Smooth muscle cell (in vitro differentiated cells): ENCODE results near the gene GET4. TPM values are rescaled to one million over a fixed set of nuclear protein-coding genes. Genes with fewer than 3 reads are reported as not detected.

Experiments used
- DNase-seq: peaks from one replicate; lab custom pipeline; 2025; ENCODE audit not compliant: unreplicated experiment; lab: John Stamatoyannopoulos, UW
- H2AFZ ChIP-seq: fragments of 200-600 bp; sonication (generic); 2 replicates; pipeline ENCODE4 v1.6.0; 2016; ENCODE audit warnings: antibody characterized with exemption, low read depth, mild to moderate bottlenecking
- H3F3A ChIP-seq: fragments of 200-600 bp; sonication (generic); 2 replicates; pipeline ENCODE4 v1.6.0; 2017; ENCODE audit warnings: antibody characterized with exemption, low read depth
- H3K27ac ChIP-seq: fragments of 200-600 bp; sonication (generic); 2 replicates; pipeline ENCODE4 v1.5.1; 2016; ENCODE audit warnings: low read depth, mild to moderate bottlenecking
- H3K27me3 ChIP-seq: fragments of 200-600 bp; sonication (generic); 2 replicates; pipeline ENCODE4 v1.6.1; 2016; ENCODE audit warnings: low read depth, mild to moderate bottlenecking
- H3K36me3 ChIP-seq: fragments of 200-600 bp; sonication (generic); 2 replicates; pipeline ENCODE4 v1.5.1; 2016; ENCODE audit warnings: low read depth
- H3K4me1 ChIP-seq: fragments of 200-600 bp; sonication (generic); 2 replicates; pipeline ENCODE4 v1.5.1; 2016; ENCODE audit warnings: low read depth
- H3K4me2 ChIP-seq: fragments of 200-600 bp; sonication (generic); 2 replicates; pipeline ENCODE4 v1.6.0; 2016; ENCODE audit warnings: mild to moderate bottlenecking
- H3K4me3 ChIP-seq: fragments of 200-600 bp; sonication (generic); 2 replicates; pipeline ENCODE4 v1.5.1; 2016; ENCODE audit warnings: mild to moderate bottlenecking
- H3K79me2 ChIP-seq: fragments of 200-600 bp; sonication (generic); 2 replicates; pipeline ENCODE4 v1.6.0; 2016; ENCODE audit warnings: low read depth, mild to moderate bottlenecking
- H3K9ac ChIP-seq: fragments of 200-600 bp; sonication (generic); 2 replicates; pipeline ENCODE4 v1.6.0; 2016; ENCODE audit warnings: low read depth
- H3K9me3 ChIP-seq: fragments of 200-600 bp; sonication (generic); replicated peaks from 2 replicates; pipeline ENCODE4 v1.5.1; 2016; ENCODE audit warnings: low read depth
- H4K20me1 ChIP-seq: fragments of 200-600 bp; sonication (generic); 2 replicates; pipeline ENCODE4 v1.6.0; 2016; ENCODE audit warnings: low read depth
- CTCF ChIP-seq: fragments of 200-600 bp; sonication (generic); IDR thresholded peaks from 2 replicates; pipeline ENCODE4 v1.5.1; 2017; ENCODE audit warnings: borderline replicate concordance, mild to moderate bottlenecking, antibody characterized with exemption; ENCODE audit not compliant: insufficient read depth, poor library complexity, severe bottlenecking
- WGBS: methylation state at CpG from one replicate; pipeline ENCODE4 v1.1.7; 2016; ENCODE audit warnings: low lambda C conversion rate; 5-methylcytosine and 5-hydroxymethylcytosine counted together
- polyA plus RNA-seq: library from polyadenylated mRNA; unstranded; fragments of >200 nt; fragmentation: Nextera tagmentation; extraction: Ambion mirVana; gene quantifications from 2 replicates; pipeline ENCODE4 v1.2.1, GENCODE V29; 2016
- total RNA-seq: library from RNA; depleted of rRNA; stranded (reverse); fragments of >200 nt; gene quantifications from 2 replicates; pipeline ENCODE4 v1.2.3, GENCODE V29; 2014

The GET4 gene
- total and polyA plus RNA-seq, 2 experiments from 2014 or later = 26.3 to 39.9 TPM

- WGBS = 96% methylated on average over 50 of the region's 50 CpGs
- no peak for DNase-seq
- peaks cover 99% of the 10 kb centered on the region for H4K20me1 ChIP-seq
These were observed 7.0 kb downstream of the GET4 start for GRCh38 chr7:883055-884021.

DNA sequence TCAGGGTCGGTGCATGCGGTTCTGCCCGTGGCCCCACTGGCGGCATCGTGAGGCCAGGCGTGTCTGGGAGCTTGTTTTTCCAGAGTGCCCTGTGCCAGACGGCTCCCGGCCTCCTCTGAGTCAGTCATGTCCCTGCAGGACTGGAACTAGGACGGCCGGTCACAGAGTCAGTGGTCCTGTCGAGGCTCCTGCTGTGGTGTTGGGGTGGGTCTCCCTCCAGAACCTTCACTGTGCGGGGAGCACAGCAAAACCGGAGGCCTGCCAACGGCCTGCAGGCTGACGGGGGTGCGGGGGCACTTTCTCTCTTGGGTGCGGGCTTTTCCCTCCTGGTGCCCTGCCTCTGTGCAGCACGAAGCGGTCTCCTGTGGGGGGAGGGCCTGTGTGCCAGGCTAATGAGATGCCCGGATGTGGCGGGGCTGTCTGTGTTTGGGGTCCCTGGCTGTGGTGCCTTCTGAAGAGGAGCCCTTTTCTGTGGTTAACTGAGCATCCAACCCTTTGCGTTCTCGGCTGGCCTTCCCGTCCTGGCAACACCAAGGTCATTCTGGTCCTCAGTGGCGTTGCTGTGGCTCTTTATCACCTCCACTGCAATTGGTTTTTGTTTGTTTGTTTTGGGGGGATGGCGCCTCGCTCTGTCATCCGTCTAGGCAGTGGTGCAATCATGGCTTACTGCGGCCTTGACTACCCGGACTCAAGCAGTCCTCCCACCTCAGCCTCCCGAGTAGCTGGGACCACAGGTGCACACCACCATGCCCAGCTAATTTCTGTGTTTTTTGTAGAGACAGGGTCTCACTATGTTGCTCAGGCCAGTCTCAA is 8.0 kb downstream of the GET4 start:
- Histone ChIP-seq H3K27ac (no peak overlapping the region), H3K36me3 (no peaks in the 10 kb centered on the region), H4K20me1 (peaks cover 99% of the 10 kb centered on the region), H2AFZ (no peak overlapping the region), H3K9me3 (no peaks in the 10 kb centered on the region), H3K27me3 (no peaks in the 10 kb centered on the region), H3K79me2 (peaks cover 66% of the 10 kb centered on the region), H3K4me3 (no peak overlapping the region), H3F3A (no peaks in the 10 kb centered on the region), H3K4me1 (no peaks in the 10 kb centered on the region), H3K9ac (no peak overlapping the region), H3K4me2 (no peak overlapping the region)
- whole genome bisulfite sequencing = 86% methylated on average over 31 of the region's 31 CpGs
- no peak for DNase-seq
- TF ChIP-seq CTCF = no peak

More at GRCh38 chr7:883055-884021, 7.0 kb downstream of the GET4 start:
- Histone ChIP-seq H3K79me2 (peaks cover 77% of the 10 kb centered on the region), H3K4me1 (peaks cover under 1% of the 10 kb centered on the region), H3K27ac (no peak overlapping the region), H3K27me3 (no peaks in the 10 kb centered on the region), H3K4me3 (no peak overlapping the region), H3F3A (no peaks in the 10 kb centered on the region), H3K9ac (no peak overlapping the region), H3K4me2 (no peak overlapping the region), H3K36me3 (no peaks in the 10 kb centered on the region), H2AFZ (no peak overlapping the region), H3K9me3 (no peaks in the 10 kb centered on the region)
- no peak for TF ChIP-seq CTCF

DNA sequence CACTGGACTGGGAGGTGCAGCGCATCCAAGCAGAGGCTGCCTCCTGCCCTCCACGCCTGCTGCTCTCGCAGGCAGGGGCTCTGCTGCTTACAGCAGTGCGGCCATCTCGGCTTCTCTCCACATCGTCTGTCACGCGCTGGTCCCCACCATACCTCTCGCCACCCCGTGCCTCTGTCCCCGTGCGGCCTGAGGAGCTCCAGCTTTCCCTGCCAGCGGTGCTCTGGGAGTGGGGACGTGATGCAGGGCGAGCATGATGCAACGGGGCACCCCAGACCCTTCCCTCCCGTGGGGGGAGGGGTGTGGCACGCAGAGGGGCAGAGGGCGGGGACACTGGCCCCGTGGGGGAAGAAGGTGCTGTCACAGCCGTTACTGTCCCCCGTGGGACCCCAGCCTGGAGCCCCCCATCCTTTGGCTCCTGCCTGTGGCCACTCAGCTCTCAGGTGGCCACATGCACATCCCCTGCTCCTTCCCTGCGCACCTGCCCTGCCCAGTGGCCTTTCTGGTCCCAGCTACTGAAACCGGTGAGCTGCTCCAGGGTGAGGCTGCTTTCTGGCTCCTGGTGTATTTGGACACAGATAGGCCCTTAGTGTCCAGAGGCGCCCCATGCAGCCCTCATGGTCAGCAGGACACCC is 9.0 kb downstream of the GET4 start:
- Histone ChIP-seq H3F3A (no peaks in the 10 kb centered on the region), H3K4me1 (no peaks in the 10 kb centered on the region), H4K20me1 (peaks cover 90% of the 10 kb centered on the region), H3K36me3 (no peaks in the 10 kb centered on the region), H3K9ac (no peak overlapping the region), H3K27me3 (no peaks in the 10 kb centered on the region), H3K79me2 (peaks cover 56% of the 10 kb centered on the region), H3K4me2 (no peak overlapping the region), H3K9me3 (no peaks in the 10 kb centered on the region), H3K27ac (no peak overlapping the region), H2AFZ (no peak overlapping the region), H3K4me3 (no peak overlapping the region)
- WGBS = 95% methylated on average over 16 of the region's 25 CpGs
- no peak for DNase-seq
- no peak for TF ChIP-seq CTCF
